GM21737 (cell line): ENCODE data around the gene RAB35.

ENCODE experiments used
- ATAC-seq: cut with Tn5 transposase; IDR thresholded peaks from one replicate; pipeline ENCODE4 v1.9.1; 2021; ENCODE audit warnings: mild to moderate bottlenecking, moderate library complexity; ENCODE audit not compliant: unreplicated experiment

RAB35 gene

GRCh38 chr12:120116441-120116791 lies at the start of gene RAB35:
TSS of gene RAB35 (minus strand) at chr12:120116753. CDS start at chr12:120116650, 103 bp downstream.
- ATAC-seq, result no peak

- ATAC-seq, result no peak
Measured at GRCh38 chr12:120164293-120164692, 47.7 kb upstream of the RAB35 start.

- no peak for ATAC-seq
Measured at GRCh38 chr12:120162763-120163162, 46.2 kb upstream of the RAB35 start.

- ATAC-seq, result no peak
Measured at GRCh38 chr12:120161852-120162251, 45.3 kb upstream of the RAB35 start.

GRCh38 chr12:120159509-120160237 lies 43.1 kb upstream of the RAB35 start:
- no peak for ATAC-seq

GRCh38 chr12:120158351-120158750 lies 41.8 kb upstream of the RAB35 start:
- no peak for ATAC-seq

GRCh38 chr12:120157678-120158077 lies 41.1 kb upstream of the RAB35 start:
- no peak for ATAC-seq

- ATAC-seq, result no peak
Measured at GRCh38 chr12:120156315-120157259, 40.0 kb upstream of the RAB35 start.

GRCh38 chr12:120155072-120155471 lies 38.5 kb upstream of the RAB35 start:
- ATAC-seq, result no peak

GRCh38 chr12:120150919-120151525 lies 34.5 kb upstream of the RAB35 start:
- no peak for ATAC-seq

- ATAC-seq, result no peak
Measured at GRCh38 chr12:120148011-120148410, 31.5 kb upstream of the RAB35 start.

GRCh38 chr12:120145164-120145563 lies 28.6 kb upstream of the RAB35 start:
- ATAC-seq, result no peak

GRCh38 chr12:120144215-120144614 lies 27.7 kb upstream of the RAB35 start:
- no peak for ATAC-seq

GRCh38 chr12:120142231-120142877 lies 25.8 kb upstream of the RAB35 start:
- ATAC-seq, result no peak

GRCh38 chr12:120141336-120141735 lies 24.8 kb upstream of the RAB35 start:
- no peak for ATAC-seq

GRCh38 chr12:120140603-120141002 lies 24.1 kb upstream of the RAB35 start:
- no peak for ATAC-seq

- no peak for ATAC-seq
Measured at GRCh38 chr12:120139958-120140357, 23.4 kb upstream of the RAB35 start.

- no peak for ATAC-seq
Measured at GRCh38 chr12:120138366-120138765, 21.8 kb upstream of the RAB35 start.

- no peak for ATAC-seq
Measured at GRCh38 chr12:120137833-120138232, 21.3 kb upstream of the RAB35 start.

GRCh38 chr12:120136093-120136770 lies 19.7 kb upstream of the RAB35 start:
- ATAC-seq, result no peak
